GM10266 (cell line): ENCODE measurements around the gene ATP6V1C2.

Experiments
- DNase-seq: peaks from one replicate; pipeline ENCODE4 v3.0.0; 2012; ENCODE audit errors: extremely low spot score
- TF ChIP-seq, protein P1 (sequence below): IDR thresholded peaks from 2 replicates; pipeline ENCODE4 v1.5.1; 2012; ENCODE audit warnings: mild to moderate bottlenecking, low read depth; ENCODE audit not compliant: control insufficient read depth, insufficient read depth; ENCODE audit errors: missing control alignments

The ATP6V1C2 gene

DNA sequence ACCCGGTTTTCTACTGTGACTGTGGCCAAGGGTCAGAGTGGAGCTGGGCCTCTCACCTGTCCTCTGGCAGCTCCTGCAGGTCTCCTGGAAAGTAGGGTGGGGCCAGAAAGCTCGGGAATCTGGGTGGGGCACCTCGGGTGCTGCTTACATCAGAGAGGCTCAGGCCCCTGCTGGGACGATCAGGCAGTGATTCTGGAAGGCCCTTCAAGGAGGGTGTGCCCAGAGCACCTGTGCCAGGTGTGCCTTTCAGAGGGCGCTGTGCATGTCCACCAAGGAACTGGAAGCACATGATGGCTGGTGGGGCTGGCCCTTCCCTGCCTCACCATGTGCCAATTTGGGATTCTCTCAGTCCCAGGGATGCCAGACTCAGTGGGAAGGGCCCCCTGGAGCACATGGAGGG, 44.0 kb downstream of the ATP6V1C2 start:
- no peak for DNase-seq
- TF ChIP-seq, protein P1, sequence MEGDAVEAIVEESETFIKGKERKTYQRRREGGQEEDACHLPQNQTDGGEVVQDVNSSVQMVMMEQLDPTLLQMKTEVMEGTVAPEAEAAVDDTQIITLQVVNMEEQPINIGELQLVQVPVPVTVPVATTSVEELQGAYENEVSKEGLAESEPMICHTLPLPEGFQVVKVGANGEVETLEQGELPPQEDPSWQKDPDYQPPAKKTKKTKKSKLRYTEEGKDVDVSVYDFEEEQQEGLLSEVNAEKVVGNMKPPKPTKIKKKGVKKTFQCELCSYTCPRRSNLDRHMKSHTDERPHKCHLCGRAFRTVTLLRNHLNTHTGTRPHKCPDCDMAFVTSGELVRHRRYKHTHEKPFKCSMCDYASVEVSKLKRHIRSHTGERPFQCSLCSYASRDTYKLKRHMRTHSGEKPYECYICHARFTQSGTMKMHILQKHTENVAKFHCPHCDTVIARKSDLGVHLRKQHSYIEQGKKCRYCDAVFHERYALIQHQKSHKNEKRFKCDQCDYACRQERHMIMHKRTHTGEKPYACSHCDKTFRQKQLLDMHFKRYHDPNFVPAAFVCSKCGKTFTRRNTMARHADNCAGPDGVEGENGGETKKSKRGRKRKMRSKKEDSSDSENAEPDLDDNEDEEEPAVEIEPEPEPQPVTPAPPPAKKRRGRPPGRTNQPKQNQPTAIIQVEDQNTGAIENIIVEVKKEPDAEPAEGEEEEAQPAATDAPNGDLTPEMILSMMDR, result no peak

DNA sequence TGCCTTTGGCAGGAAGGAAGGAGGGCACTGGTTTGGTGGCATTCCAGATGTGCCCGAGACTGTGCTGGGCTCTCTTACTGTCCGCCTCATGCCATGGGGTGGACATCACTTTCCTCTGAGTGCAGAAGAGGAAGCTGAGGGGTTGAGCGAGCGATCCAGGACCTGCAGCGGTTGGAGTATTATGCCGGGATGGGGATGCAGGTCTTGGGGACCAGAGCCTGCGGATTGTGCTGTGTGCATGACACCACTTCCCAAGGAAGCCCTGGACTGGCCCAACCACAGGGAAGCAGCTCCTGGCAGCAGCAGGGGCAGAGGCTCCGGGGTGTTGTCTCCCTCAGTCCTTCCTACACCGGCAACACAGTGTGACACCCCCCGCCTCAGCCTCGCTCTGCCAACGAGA, 44.5 kb downstream of the ATP6V1C2 start:
- TF ChIP-seq, protein P1, result no peak
- no peak for DNase-seq

DNA sequence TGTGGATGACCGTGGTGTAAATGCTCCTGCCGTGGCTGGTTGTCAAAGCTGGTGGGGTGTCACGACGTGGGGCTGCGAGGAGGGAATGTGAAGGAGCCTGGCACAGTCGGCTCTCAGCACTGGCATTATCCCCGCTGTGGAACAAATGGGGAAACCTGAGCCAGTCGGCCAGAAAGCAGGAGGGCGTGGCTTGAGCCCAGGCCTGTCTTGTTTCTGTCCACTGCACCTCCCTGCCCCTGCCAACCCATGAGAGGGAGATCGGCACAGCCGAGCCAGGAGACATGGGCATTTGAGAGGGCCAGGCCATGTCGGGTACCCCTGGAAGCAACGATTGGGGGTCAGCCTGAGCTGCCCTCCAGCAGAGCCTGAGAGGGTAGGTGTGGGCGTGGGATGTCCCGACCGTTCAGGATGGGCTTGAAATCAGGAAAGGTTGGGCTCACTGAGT, 46.7 kb downstream of the ATP6V1C2 start:
- no peak for DNase-seq
- TF ChIP-seq, protein P1, result no peak

DNA sequence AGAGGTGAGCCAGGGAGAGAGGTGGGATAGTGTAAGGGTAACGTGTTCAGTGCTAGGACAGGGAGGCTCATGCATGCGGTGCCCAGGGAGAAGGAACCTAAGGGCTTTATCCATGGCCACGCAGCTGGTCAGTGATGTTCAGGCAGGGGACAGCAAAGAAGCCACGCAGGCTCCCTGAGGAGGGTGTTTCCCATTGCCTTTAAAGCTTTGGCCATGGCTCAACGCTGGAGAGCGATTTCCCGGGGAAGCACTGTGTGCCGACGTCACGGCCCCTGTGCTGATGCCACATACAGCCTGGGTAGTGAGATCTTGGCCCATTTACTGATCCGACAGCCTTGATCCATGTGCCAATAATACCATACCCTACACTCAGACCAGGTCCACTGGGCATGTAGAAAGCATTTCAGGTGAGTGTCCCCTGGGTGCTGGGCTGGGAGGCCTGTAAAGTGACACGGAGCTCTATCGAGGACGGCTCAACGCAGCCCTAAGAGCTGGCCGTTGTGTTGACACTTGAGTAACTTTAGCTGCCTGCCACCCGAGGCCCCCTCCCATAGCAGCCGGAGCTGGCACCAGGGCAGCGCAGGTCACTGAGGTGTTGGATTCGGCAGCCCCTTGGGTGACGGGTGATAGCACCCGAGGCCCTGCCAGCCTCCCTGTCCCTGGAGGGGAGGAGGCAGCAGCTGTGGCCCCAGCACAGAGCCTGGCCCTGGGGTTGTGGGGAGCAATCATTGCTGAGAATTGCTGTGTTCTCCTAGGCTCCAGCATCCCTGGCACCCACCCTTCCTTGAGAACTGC, 49.7 kb downstream of the ATP6V1C2 start:
- TF ChIP-seq, protein P1, result no peak

DNA sequence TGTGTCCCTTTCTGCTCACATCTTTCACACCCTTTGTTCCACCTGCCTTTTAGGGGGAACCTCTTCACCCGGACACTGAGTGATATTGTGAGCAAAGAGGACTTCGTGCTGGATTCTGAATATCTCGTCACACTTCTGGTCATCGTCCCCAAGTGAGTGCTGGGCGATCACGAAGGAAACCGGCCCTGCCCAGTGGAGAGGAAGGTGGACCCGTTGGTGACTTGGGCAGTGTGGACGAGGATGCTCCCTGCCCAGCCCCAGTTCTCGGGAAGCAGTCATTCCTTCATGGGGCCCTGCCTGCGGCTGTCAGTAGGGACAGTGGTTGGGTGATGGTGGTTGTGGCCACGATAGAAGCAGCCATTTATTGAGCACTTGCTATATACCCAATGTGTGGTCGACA, 50.4 kb downstream of the ATP6V1C2 start:
- no peak for DNase-seq
- TF ChIP-seq, protein P1, result no peak

More for the DNA sequence above, 49.7 kb downstream of the ATP6V1C2 start:
- DNase-seq, result no peak

DNA sequence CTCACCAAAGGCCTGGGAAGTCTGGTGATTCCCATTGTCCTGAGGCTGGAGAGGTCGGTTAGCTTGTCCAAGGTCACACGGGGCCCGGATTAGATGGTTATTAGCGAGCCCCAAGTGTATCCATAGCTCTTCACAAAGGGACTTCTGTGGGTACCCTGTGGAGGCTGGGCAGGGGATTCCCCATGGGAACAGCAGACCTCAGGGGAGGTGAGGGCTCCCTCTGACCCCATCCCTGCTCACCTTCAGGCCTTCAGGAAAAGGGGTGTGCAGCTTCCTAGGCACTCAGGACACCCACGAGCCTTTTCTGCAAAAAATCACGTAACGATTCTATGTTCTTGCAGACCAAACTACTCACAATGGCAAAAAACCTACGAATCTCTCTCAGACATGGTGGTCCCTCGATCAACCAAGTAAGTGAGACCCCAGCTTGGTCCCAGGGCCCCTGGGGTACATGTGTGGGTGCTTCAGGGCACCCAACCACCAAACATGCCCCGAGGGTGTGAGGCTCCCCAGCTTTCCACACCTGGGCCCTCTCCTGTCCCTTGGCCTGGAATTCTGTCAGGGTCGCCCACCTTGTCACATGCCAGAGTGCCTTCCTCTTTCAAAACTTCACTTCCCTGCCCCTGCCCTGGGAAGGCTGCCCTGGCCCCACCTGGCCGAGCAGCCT, 50.9 kb downstream of the ATP6V1C2 start:
- TF ChIP-seq, protein P1, result no peak
- no peak for DNase-seq

DNA sequence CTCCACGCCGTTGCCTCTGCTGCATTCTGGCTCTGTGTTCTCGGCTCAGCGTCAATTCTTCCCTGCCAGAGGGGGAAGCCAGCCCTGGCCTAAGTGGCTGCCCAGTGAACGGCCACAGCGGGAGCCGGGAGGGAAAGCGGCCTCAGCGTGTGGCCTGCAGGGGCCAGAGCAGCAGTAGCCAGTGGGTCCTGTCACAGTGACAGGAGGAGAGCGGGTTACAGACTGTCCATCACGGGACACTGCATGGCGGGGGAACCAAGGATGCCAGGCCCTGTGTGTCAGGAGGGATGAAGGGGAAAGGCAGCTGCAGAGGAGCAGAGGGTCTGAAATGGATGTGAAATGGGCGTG, 51.4 kb downstream of the ATP6V1C2 start:
- no peak for DNase-seq
- TF ChIP-seq, protein P1, result no peak
